WTC11 (cell line): Measurements from ENCODE around the gene CNTNAP5. TPM values are rescaled to one million over a fixed set of nuclear protein-coding genes. Genes with fewer than 3 reads are reported as not detected.

Experiments used
- ATAC-seq: fragments of 200-7000 bp; cut with Tn5 transposase; 2 replicates; pipeline ENCODE4 v1.10.0; 2021; ENCODE audit warnings: mild to moderate bottlenecking, moderate library complexity
- CTCF ChIA-PET: fragments of 300-600 bp; sonication (Branson Sonifier 250); formaldehyde crosslinking; loops from one replicate; lab custom pipeline; 2021; ENCODE audit warnings: antibody characterized with exemption; lab: Charles Lee
- POLR2A ChIA-PET: fragments of 350-600 bp; sonication (Branson Sonifier 250); formaldehyde crosslinking; loops from one replicate; lab custom pipeline; 2021; ENCODE audit warnings: antibody characterized with exemption; lab: Charles Lee
- DNase-seq: peaks from one replicate; pipeline ENCODE4 v3.0.0; 2021; ENCODE audit warnings: low spot score
- H3K27ac Mint-ChIP-seq: 2 replicates; pipeline ENCODE4 v1.8.0; 2021; ENCODE audit warnings: mixed read lengths
- H3K27me3 Mint-ChIP-seq: 2 replicates; pipeline ENCODE4 v1.8.0; 2021; ENCODE audit warnings: low read depth, mild to moderate bottlenecking, moderate library complexity, mixed read lengths
- H3K36me3 Mint-ChIP-seq: 2 replicates; pipeline ENCODE4 v1.8.0; 2021; ENCODE audit warnings: mixed read lengths
- H3K4me1 Mint-ChIP-seq: 2 replicates; pipeline ENCODE4 v1.8.0; 2022; ENCODE audit warnings: mixed read lengths
- H3K4me3 Mint-ChIP-seq: 2 replicates; pipeline ENCODE4 v1.8.0; 2021; ENCODE audit warnings: mild to moderate bottlenecking, moderate library complexity, mixed read lengths
- H3K9me3 Mint-ChIP-seq: 2 replicates; pipeline ENCODE4 v1.8.0; 2021; ENCODE audit warnings: mixed read lengths
- AR ChIP-seq: fragments of 250-450 bp; sonication (Bioruptor Pico); IDR thresholded peaks from 2 replicates; pipeline ENCODE4 v1.9.0; 2021; ENCODE audit warnings: mild to moderate bottlenecking
- CREB1 ChIP-seq: sonication (generic); formaldehyde crosslinking; IDR thresholded peaks from 2 replicates; pipeline ENCODE4 v1.8.0; 2023; ENCODE audit warnings: mild to moderate bottlenecking, missing genetic modification reagents
- ERG ChIP-seq: fragments of 250-450 bp; sonication (Bioruptor Pico); IDR thresholded peaks from 2 replicates; pipeline ENCODE4 v1.8.0; 2021; ENCODE audit warnings: mild to moderate bottlenecking
- ESRRA ChIP-seq: sonication (generic); formaldehyde crosslinking; IDR thresholded peaks from 2 replicates; pipeline ENCODE4 v1.8.1; 2022; ENCODE audit warnings: mild to moderate bottlenecking, missing genetic modification reagents, borderline replicate concordance
- ETV6 ChIP-seq: sonication (generic); formaldehyde crosslinking; IDR thresholded peaks from 2 replicates; pipeline ENCODE4 v1.8.1; 2022; ENCODE audit warnings: mild to moderate bottlenecking, missing genetic modification reagents
- FOXJ3 ChIP-seq: sonication (generic); formaldehyde crosslinking; IDR thresholded peaks from 2 replicates; pipeline ENCODE4 v1.9.0; 2021; ENCODE audit warnings: missing genetic modification reagents, mild to moderate bottlenecking, borderline replicate concordance
- HMGA2 ChIP-seq: fragments of 250-450 bp; sonication (Bioruptor Pico); IDR thresholded peaks from 2 replicates; pipeline ENCODE4 v1.4.0; 2021; ENCODE audit warnings: mild to moderate bottlenecking, moderate library complexity
- JUN ChIP-seq: sonication (generic); formaldehyde crosslinking; IDR thresholded peaks from 2 replicates; pipeline ENCODE4 v1.8.0; 2023; ENCODE audit warnings: mild to moderate bottlenecking, missing genetic modification reagents
- MLX ChIP-seq: sonication (generic); formaldehyde crosslinking; IDR thresholded peaks from 2 replicates; pipeline ENCODE4 v1.8.1; 2023; ENCODE audit warnings: mild to moderate bottlenecking, missing genetic modification reagents, moderate library complexity
- MYBL2 ChIP-seq: sonication (generic); formaldehyde crosslinking; IDR thresholded peaks from 2 replicates; pipeline ENCODE4 v1.8.1; 2023; ENCODE audit warnings: mild to moderate bottlenecking, moderate library complexity, missing genetic modification reagents
- OVOL2 ChIP-seq: fragments of 250-450 bp; sonication (Bioruptor Pico); IDR thresholded peaks from 2 replicates; pipeline ENCODE4 v1.9.0; 2021; ENCODE audit warnings: mild to moderate bottlenecking, borderline replicate concordance
- RORB ChIP-seq: fragments of 250-450 bp; sonication (Bioruptor Pico); IDR thresholded peaks from 2 replicates; pipeline ENCODE4 v1.9.0; 2021; ENCODE audit warnings: mild to moderate bottlenecking
- SMAD4 ChIP-seq: sonication (generic); formaldehyde crosslinking; IDR thresholded peaks from 2 replicates; pipeline ENCODE4 v1.8.0; 2022; ENCODE audit warnings: mild to moderate bottlenecking, missing genetic modification reagents
- TCF7 ChIP-seq: sonication (generic); formaldehyde crosslinking; IDR thresholded peaks from 2 replicates; pipeline ENCODE4 v1.8.0; 2022; ENCODE audit warnings: mild to moderate bottlenecking, low read depth, missing genetic modification reagents, moderate library complexity
- TP53 ChIP-seq: sonication (generic); formaldehyde crosslinking; IDR thresholded peaks from 2 replicates; pipeline ENCODE4 v1.8.1; 2023; ENCODE audit warnings: mild to moderate bottlenecking, missing genetic modification reagents
- ZNF121 ChIP-seq: sonication (generic); formaldehyde crosslinking; IDR thresholded peaks from 2 replicates; pipeline ENCODE4 v1.8.0; 2023; ENCODE audit warnings: missing genetic modification reagents
- ZNF219 ChIP-seq: sonication (generic); formaldehyde crosslinking; IDR thresholded peaks from 2 replicates; pipeline ENCODE4 v1.8.0; 2023; ENCODE audit warnings: missing genetic modification reagents, mild to moderate bottlenecking, borderline replicate concordance
- ZNF263 ChIP-seq: sonication (generic); formaldehyde crosslinking; IDR thresholded peaks from 2 replicates; pipeline ENCODE4 v1.8.1; 2022; ENCODE audit warnings: low read depth, mild to moderate bottlenecking, moderate library complexity, missing genetic modification reagents
- ZNF317 ChIP-seq: sonication (generic); formaldehyde crosslinking; IDR thresholded peaks from 2 replicates; pipeline ENCODE4 v1.8.1; 2023; ENCODE audit warnings: low read depth, mild to moderate bottlenecking, moderate library complexity, missing genetic modification reagents, borderline replicate concordance
- total RNA-seq: library from RNA; stranded (reverse); gene quantifications from 3 replicates; pipeline ENCODE4 v1.2.3, GENCODE V29; 2021
- TF ChIP-seq, protein P1 (sequence below): sonication (generic); formaldehyde crosslinking; IDR thresholded peaks from 2 replicates; pipeline ENCODE4 v1.8.1; 2023; ENCODE audit warnings: mild to moderate bottlenecking, missing genetic modification reagents
- TF ChIP-seq, protein P2 (sequence below): fragments of 200-600 bp; IDR thresholded peaks from 2 replicates; pipeline ENCODE4 v1.8.0; 2022; ENCODE audit warnings: antibody characterized with exemption
- TF ChIP-seq, protein P3 (sequence below): sonication (generic); formaldehyde crosslinking; IDR thresholded peaks from 2 replicates; pipeline ENCODE4 v1.8.0; 2022; ENCODE audit warnings: missing genetic modification reagents

CNTNAP5 gene
- total RNA-seq, 1 experiment from 2014 or later: 0.22 TPM

DNA sequence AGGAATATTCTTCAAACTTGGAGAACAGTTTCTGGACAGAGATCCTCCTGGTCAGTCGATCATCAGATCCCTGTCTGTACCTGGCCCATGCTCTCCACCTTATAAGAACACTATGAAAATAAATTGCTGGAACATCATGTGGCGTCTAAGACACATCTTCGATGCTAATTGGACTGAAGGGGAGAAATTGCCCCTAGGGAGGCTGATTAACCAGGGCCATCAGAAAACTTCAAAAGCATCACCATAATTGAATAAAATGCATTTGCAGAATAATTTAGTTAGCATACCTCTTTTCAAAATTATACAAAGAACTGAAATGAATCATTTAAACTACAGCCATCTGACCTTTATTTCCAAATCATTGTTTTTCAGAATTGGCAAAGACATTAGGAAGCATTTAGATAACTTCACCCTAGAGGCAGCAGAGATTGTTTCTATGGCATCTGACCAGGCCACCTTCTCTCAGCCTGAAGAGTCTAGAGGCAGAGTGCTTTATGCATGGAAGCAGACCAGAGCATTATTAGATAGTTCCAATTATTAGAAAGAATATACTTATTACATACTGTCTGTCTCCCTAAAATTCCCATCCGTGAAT is 48.9 kb upstream of the CNTNAP5 start (continued):
- TF ChIP-seq ERG (CRISPR knock-in tag): no peak
- TF ChIP-seq OVOL2 (CRISPR knock-in tag): no peak
- TF ChIP-seq ETV6 (CRISPR knock-in tag): no peak
- no peak for TF ChIP-seq ZNF121 (CRISPR knock-in tag)
- no peak for TF ChIP-seq ZNF263
- no peak for TF ChIP-seq TCF7 (CRISPR knock-in tag)
- TF ChIP-seq AR: no peak
- TF ChIP-seq ZNF219 (CRISPR knock-in tag): no peak
- TF ChIP-seq CREB1: no peak

GRCh38 chr2:123993728-123994323 is 31.3 kb upstream of the CNTNAP5 start:
- peaks cover 6% of the 10 kb centered on the region for H3K27me3 Mint-ChIP-seq
- POLR2A ChIA-PET: no interaction called here
- H3K9me3 Mint-ChIP-seq: peaks cover 21% of the 10 kb centered on the region
- TF ChIP-seq, protein P1, sequence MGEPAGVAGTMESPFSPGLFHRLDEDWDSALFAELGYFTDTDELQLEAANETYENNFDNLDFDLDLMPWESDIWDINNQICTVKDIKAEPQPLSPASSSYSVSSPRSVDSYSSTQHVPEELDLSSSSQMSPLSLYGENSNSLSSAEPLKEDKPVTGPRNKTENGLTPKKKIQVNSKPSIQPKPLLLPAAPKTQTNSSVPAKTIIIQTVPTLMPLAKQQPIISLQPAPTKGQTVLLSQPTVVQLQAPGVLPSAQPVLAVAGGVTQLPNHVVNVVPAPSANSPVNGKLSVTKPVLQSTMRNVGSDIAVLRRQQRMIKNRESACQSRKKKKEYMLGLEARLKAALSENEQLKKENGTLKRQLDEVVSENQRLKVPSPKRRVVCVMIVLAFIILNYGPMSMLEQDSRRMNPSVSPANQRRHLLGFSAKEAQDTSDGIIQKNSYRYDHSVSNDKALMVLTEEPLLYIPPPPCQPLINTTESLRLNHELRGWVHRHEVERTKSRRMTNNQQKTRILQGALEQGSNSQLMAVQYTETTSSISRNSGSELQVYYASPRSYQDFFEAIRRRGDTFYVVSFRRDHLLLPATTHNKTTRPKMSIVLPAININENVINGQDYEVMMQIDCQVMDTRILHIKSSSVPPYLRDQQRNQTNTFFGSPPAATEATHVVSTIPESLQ (CRISPR knock-in tag): no peak
- TF ChIP-seq HMGA2 (CRISPR knock-in tag) (no peak), RORB (CRISPR knock-in tag) (no peak), MLX (CRISPR knock-in tag) (no peak)
- TF ChIP-seq, protein P2, sequence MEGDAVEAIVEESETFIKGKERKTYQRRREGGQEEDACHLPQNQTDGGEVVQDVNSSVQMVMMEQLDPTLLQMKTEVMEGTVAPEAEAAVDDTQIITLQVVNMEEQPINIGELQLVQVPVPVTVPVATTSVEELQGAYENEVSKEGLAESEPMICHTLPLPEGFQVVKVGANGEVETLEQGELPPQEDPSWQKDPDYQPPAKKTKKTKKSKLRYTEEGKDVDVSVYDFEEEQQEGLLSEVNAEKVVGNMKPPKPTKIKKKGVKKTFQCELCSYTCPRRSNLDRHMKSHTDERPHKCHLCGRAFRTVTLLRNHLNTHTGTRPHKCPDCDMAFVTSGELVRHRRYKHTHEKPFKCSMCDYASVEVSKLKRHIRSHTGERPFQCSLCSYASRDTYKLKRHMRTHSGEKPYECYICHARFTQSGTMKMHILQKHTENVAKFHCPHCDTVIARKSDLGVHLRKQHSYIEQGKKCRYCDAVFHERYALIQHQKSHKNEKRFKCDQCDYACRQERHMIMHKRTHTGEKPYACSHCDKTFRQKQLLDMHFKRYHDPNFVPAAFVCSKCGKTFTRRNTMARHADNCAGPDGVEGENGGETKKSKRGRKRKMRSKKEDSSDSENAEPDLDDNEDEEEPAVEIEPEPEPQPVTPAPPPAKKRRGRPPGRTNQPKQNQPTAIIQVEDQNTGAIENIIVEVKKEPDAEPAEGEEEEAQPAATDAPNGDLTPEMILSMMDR: peak; percentile 50
- peak; percentile 63 for DNase-seq
- H3K4me3 Mint-ChIP-seq: no peak overlapping the region
- peaks cover 4% of the 10 kb centered on the region for H3K4me1 Mint-ChIP-seq
- peaks cover 4% of the 10 kb centered on the region for H3K36me3 Mint-ChIP-seq
- peak; percentile 87 for ATAC-seq
- no peak overlapping the region for H3K27ac Mint-ChIP-seq
- CTCF ChIA-PET: interaction anchor here (0.7 to 2.4 kb wide), 8 partner anchors 11 to 185 kb away, joined by 3 to 14 read pairs (median 4); partner anchors contain the start of gene CNTNAP5

DNA sequence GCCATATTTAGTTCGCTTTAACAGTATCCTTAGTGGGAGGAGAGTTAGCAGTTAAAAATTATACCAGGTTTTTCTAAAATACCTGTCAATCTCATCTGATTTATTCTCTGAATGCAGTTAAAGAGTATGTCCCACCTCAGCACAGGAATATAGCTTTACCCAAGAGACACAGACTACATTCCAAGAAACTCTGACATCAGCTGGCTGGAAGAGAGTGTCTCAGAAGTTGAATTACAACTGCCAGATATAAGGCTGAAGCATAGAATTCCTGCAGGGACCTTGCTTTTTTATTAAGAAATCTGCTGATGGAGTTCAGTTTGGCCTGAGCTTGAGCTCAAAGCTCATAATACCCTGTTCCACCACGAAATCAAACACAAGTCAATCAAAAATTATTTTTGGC is 25.4 kb upstream of the CNTNAP5 start:
- Mint-ChIP-seq H3K4me3 (no peak overlapping the region), H3K27ac (no peak overlapping the region), H3K9me3 (peaks cover 3% of the 10 kb centered on the region; the same call in 1 of the 2 replicates), H3K36me3 (no peaks in the 10 kb centered on the region), H3K4me1 (no peaks in the 10 kb centered on the region), H3K27me3 (peaks cover 4% of the 10 kb centered on the region)
- no peak for ATAC-seq
- CTCF ChIA-PET: no interaction called here
- no peak for DNase-seq
- POLR2A ChIA-PET: no interaction called here
- TF ChIP-seq ZNF317 (CRISPR knock-in tag) (no peak), ETV6 (CRISPR knock-in tag) (no peak), TP53 (CRISPR knock-in tag) (no peak), SMAD4 (no peak), JUN (CRISPR knock-in tag) (no peak), ESRRA (CRISPR knock-in tag) (no peak), FOXJ3 (CRISPR knock-in tag) (no peak), MYBL2 (CRISPR knock-in tag) (no peak)
- TF ChIP-seq, protein P3, sequence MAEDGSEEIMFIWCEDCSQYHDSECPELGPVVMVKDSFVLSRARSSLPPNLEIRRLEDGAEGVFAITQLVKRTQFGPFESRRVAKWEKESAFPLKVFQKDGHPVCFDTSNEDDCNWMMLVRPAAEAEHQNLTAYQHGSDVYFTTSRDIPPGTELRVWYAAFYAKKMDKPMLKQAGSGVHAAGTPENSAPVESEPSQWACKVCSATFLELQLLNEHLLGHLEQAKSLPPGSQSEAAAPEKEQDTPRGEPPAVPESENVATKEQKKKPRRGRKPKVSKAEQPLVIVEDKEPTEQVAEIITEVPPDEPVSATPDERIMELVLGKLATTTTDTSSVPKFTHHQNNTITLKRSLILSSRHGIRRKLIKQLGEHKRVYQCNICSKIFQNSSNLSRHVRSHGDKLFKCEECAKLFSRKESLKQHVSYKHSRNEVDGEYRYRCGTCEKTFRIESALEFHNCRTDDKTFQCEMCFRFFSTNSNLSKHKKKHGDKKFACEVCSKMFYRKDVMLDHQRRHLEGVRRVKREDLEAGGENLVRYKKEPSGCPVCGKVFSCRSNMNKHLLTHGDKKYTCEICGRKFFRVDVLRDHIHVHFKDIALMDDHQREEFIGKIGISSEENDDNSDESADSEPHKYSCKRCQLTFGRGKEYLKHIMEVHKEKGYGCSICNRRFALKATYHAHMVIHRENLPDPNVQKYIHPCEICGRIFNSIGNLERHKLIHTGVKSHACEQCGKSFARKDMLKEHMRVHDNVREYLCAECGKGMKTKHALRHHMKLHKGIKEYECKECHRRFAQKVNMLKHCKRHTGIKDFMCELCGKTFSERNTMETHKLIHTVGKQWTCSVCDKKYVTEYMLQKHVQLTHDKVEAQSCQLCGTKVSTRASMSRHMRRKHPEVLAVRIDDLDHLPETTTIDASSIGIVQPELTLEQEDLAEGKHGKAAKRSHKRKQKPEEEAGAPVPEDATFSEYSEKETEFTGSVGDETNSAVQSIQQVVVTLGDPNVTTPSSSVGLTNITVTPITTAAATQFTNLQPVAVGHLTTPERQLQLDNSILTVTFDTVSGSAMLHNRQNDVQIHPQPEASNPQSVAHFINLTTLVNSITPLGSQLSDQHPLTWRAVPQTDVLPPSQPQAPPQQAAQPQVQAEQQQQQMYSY (CRISPR knock-in tag): no peak
